ENCODE results near the gene SFRP5.

DNA sequence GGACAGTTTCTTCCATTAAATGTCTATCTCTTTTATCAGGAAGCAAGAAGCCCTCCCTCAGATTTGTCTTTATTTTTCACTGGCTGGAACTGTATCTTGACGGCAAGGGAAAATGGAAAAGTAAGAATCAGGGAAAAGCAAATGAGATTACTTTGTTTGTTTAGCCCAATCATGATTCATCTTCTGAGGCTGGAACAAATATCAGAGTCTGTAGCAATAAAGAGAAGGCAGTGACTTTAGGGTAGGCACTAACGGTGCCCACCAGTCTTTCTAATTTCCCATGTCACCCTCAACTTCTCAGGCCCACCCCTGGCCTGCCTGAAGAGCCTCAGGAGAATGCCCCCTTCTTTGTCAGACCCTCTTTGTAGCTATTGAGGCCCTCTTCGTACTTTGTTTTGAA is 41.5 kb upstream of the SFRP5 start:
- TF ChIP-seq CBX5 (IDR thresholded peaks at IDR 0.05; ENCODE audit: low read depth) (no peak), CHD2 (IDR thresholded peaks at IDR 0.05; ENCODE audit: borderline replicate concordance, low read depth, low read length) (no peak), JUNB (IDR thresholded peaks at IDR 0.05) (no peak), SREBF2 (IDR thresholded peaks at IDR 0.05; ENCODE audit: low read length) (no peak), EGR1 (IDR thresholded peaks at IDR 0.05; ENCODE audit: borderline replicate concordance in 1 of 2, low read depth in 2 of 2, low read length in 2 of 2) (no peak), NR2C2 (IDR thresholded peaks at IDR 0.05; ENCODE audit: borderline replicate concordance, control insufficient read depth, insufficient read length, low read depth) (no peak)
- TF ChIP-seq, protein P1, sequence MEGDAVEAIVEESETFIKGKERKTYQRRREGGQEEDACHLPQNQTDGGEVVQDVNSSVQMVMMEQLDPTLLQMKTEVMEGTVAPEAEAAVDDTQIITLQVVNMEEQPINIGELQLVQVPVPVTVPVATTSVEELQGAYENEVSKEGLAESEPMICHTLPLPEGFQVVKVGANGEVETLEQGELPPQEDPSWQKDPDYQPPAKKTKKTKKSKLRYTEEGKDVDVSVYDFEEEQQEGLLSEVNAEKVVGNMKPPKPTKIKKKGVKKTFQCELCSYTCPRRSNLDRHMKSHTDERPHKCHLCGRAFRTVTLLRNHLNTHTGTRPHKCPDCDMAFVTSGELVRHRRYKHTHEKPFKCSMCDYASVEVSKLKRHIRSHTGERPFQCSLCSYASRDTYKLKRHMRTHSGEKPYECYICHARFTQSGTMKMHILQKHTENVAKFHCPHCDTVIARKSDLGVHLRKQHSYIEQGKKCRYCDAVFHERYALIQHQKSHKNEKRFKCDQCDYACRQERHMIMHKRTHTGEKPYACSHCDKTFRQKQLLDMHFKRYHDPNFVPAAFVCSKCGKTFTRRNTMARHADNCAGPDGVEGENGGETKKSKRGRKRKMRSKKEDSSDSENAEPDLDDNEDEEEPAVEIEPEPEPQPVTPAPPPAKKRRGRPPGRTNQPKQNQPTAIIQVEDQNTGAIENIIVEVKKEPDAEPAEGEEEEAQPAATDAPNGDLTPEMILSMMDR (IDR thresholded peaks at IDR 0.05 in 2 of 3, conservative IDR thresholded peaks at IDR 0.05 in 1 of 3; ENCODE audit: control insufficient read depth in 2 of 3, extremely low read depth in 1 of 3, insufficient read depth in 1 of 3, low read depth in 3 of 3, low read length in 3 of 3), result no peak
- TF ChIP-seq, protein P2, sequence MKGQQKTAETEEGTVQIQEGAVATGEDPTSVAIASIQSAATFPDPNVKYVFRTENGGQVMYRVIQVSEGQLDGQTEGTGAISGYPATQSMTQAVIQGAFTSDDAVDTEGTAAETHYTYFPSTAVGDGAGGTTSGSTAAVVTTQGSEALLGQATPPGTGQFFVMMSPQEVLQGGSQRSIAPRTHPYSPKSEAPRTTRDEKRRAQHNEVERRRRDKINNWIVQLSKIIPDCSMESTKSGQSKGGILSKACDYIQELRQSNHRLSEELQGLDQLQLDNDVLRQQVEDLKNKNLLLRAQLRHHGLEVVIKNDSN (IDR thresholded peaks at IDR 0.05; ENCODE audit: borderline replicate concordance, extremely low read length, insufficient read depth, low read depth, low read length), result no peak
- TF ChIP-seq, protein P3, sequence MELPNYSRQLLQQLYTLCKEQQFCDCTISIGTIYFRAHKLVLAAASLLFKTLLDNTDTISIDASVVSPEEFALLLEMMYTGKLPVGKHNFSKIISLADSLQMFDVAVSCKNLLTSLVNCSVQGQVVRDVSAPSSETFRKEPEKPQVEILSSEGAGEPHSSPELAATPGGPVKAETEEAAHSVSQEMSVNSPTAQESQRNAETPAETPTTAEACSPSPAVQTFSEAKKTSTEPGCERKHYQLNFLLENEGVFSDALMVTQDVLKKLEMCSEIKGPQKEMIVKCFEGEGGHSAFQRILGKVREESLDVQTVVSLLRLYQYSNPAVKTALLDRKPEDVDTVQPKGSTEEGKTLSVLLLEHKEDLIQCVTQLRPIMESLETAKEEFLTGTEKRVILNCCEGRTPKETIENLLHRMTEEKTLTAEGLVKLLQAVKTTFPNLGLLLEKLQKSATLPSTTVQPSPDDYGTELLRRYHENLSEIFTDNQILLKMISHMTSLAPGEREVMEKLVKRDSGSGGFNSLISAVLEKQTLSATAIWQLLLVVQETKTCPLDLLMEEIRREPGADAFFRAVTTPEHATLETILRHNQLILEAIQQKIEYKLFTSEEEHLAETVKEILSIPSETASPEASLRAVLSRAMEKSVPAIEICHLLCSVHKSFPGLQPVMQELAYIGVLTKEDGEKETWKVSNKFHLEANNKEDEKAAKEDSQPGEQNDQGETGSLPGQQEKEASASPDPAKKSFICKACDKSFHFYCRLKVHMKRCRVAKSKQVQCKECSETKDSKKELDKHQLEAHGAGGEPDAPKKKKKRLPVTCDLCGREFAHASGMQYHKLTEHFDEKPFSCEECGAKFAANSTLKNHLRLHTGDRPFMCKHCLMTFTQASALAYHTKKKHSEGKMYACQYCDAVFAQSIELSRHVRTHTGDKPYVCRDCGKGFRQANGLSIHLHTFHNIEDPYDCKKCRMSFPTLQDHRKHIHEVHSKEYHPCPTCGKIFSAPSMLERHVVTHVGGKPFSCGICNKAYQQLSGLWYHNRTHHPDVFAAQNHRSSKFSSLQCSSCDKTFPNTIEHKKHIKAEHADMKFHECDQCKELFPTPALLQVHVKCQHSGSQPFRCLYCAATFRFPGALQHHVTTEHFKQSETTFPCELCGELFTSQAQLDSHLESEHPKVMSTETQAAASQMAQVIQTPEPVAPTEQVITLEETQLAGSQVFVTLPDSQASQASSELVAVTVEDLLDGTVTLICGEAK (IDR thresholded peaks at IDR 0.05; ENCODE audit: borderline replicate concordance), result no peak
